Mammary epithelial cell (primary cell): ENCODE results near the gene COL18A1.

ENCODE experiments used
- CTCF ChIP-seq, 2 donors: IDR thresholded peaks in 1 of 2; conservative IDR thresholded peaks in 1 of 2; 2 replicates each; pipeline ENCODE4 v1.5.1; 2011 to 2012; ENCODE audit warnings: inconsistent platforms in 2 of 2, low read length in 2 of 2, mild to moderate bottlenecking in 2 of 2, control low read depth in 1 of 2, low read depth in 1 of 2; ENCODE audit not compliant: insufficient read depth in 1 of 2; ENCODE audit errors: extremely low read depth in 1 of 2
- EZH2 ChIP-seq: IDR thresholded peaks from 2 replicates; pipeline ENCODE4 v1.6.1; 2012; ENCODE audit warnings: low read length, inconsistent platforms, borderline replicate concordance

- TF ChIP-seq CTCF (conservative IDR thresholded peaks at IDR 0.05 in 1 of 2, IDR thresholded peaks at IDR 0.05 in 1 of 2; ENCODE audit: extremely low read depth in 1 of 2, insufficient read depth in 1 of 2, low read depth in 1 of 2, low read length in 2 of 2) = no peak
- no peak for TF ChIP-seq EZH2
These were observed 38.5 kb upstream of the COL18A1 start for GRCh38 chr21:45366476-45366875.
